Activated CD4-positive, alpha-beta memory T cell treated with anti-CD3 and anti-CD28 coated beads for 36 hours (primary cell): Measurements from ENCODE around the gene CCDC30. TPM values are rescaled to one million over a fixed set of nuclear protein-coding genes. Genes with fewer than 3 reads are reported as not detected.

Experiments
- CTCF ChIA-PET: fragments of 350-600 bp; sonication (Branson Sonifier 250); formaldehyde crosslinking; loops from one replicate; lab custom pipeline; 2021; ENCODE audit warnings: antibody characterized with exemption, inconsistent platforms; lab: Charles Lee
- POLR2A ChIA-PET: fragments of 350-600 bp; sonication (Branson Sonifier 250); formaldehyde crosslinking; loops from one replicate; lab custom pipeline; 2021; ENCODE audit warnings: antibody characterized with exemption; lab: Charles Lee
- DNase-seq: peaks from one replicate; pipeline ENCODE4 v3.0.0-alpha.2; 2020
- H3K27ac Mint-ChIP-seq: one replicate; pipeline ENCODE4 v1.8.0; 2021; ENCODE audit warnings: mixed read lengths
- H3K27me3 Mint-ChIP-seq: one replicate; pipeline ENCODE4 v1.8.0; 2021; ENCODE audit warnings: mixed read lengths
- H3K36me3 Mint-ChIP-seq: one replicate; pipeline ENCODE4 v1.8.0; 2021; ENCODE audit warnings: mixed read lengths
- H3K4me1 Mint-ChIP-seq: one replicate; pipeline ENCODE4 v1.8.0; 2021; ENCODE audit warnings: low read depth, mixed read lengths
- H3K4me3 Mint-ChIP-seq: one replicate; pipeline ENCODE4 v1.8.0; 2021; ENCODE audit warnings: mild to moderate bottlenecking, mixed read lengths
- H3K9me3 Mint-ChIP-seq: one replicate; pipeline ENCODE4 v1.8.0; 2021; ENCODE audit warnings: mixed read lengths
- intact Hi-C: fragments of 100-400 bp; cut with micrococcal nuclease; formaldehyde crosslinking; loops from one replicate; pipeline ENCODE4 v1.15.1; 2023
- total RNA-seq, 2 experiments: library from RNA; stranded (reverse); gene quantifications; one replicate each; pipeline ENCODE4 v1.2.3, GENCODE V29; 2021

Gene CCDC30
- total RNA-seq, 2 experiments from 2014 or later = 1.5 to 2.3 TPM

DNA sequence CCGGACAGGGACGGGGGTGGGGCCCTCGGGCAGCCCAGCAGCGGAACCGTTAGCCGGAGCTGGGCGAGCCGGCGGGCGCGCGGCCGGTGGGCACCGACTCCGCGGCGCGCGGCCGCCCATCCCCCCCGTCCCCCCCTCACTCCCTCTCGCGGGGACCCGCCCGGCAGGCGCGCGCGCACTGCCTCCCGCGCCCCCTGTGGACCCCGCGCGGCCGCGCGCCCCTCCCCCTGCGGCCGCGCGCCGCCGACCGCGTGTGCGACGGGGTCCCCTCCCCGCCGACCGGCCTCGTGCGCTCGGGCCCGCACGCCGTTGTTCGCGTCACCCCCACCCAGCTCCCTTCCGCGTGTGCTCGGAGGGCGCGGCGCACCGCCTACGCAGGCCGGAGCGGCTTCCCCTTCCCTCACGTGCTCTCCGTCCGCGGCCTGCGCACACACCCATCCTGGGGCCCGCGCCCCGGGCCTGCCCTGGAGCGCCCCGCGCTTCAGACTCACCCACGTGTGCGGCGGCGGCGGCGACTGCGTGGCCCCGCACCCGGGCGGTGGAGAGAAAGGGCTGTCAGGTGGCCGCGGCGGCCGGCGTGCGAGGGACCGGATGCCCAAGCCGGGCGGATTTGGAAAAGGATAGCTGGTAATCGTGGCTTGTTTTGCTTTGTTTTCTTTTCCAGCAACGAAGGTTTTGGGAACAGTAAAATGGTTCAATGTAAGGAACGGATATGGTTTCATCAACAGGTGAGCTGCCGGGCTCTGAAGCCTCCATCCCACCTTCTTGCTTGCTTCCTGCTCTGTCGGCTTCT lies 219.8 kb downstream of the CCDC30 start:
- peak; percentile 73 for DNase-seq
- no peaks in the 10 kb centered on the region for H3K9me3 Mint-ChIP-seq
- H3K36me3 Mint-ChIP-seq = peaks cover 43% of the 10 kb centered on the region
- H3K4me1 Mint-ChIP-seq = peaks cover 54% of the 10 kb centered on the region
- ChIA-PET CTCF (interaction anchor here (0.6 to 2.5 kb wide), 7 partner anchors 8 to 83 kb away, joined by 3 to 8 read pairs (median 5); partner anchors contain the start of gene PPIH), POLR2A (interaction anchor here (1.0 to 4.4 kb wide), 15 partner anchors 9 to 262 kb away, joined by 3 to 32 read pairs (median 5); partner anchors contain the start of genes C1orf50, P3H1 and PPIH)
- no peaks in the 10 kb centered on the region for H3K27me3 Mint-ChIP-seq
- intact Hi-C loops = loop anchor here (1.0 to 5.0 kb wide), 5 partner anchors 25 to 348 kb away; partner anchors contain the start of genes C1orf50, FOXJ3, P3H1 and PPIH
- peak overlapping the region; percentile 91 for H3K27ac Mint-ChIP-seq
- H3K4me3 Mint-ChIP-seq = peak overlapping the region; percentile 85

GRCh38 chr1:42684139-42684538 lies 221.1 kb downstream of the CCDC30 start:
- DNase-seq = peak; percentile 45
- peaks cover 66% of the 10 kb centered on the region for H3K4me1 Mint-ChIP-seq

GRCh38 chr1:42686418-42686817 lies 223.3 kb downstream of the CCDC30 start:
- ChIA-PET POLR2A (interaction anchor here (0.6 to 0.7 kb wide), 2 partner anchors 371 to 951 kb away, joined by 3 read pairs; no protein-coding TSS in a partner anchor), CTCF (no interaction called here)
- no peaks in the 10 kb centered on the region for H3K27me3 Mint-ChIP-seq
- peaks cover 71% of the 10 kb centered on the region for H3K4me1 Mint-ChIP-seq
- H3K36me3 Mint-ChIP-seq = peaks cover 50% of the 10 kb centered on the region
- no peaks in the 10 kb centered on the region for H3K9me3 Mint-ChIP-seq
- H3K4me3 Mint-ChIP-seq = peak overlapping the region; percentile 31
- H3K27ac Mint-ChIP-seq = no peak overlapping the region
- no peak for DNase-seq
- intact Hi-C loops = no loop called here

More at GRCh38 chr1:42684139-42684538, 221.1 kb downstream of the CCDC30 start:
- CTCF ChIA-PET = interaction anchor here (1.1 to 1.4 kb wide), 2 partner anchors 26 to 390 kb away, joined by 3 to 6 read pairs; partner anchors contain the start of gene PPIH
- POLR2A ChIA-PET = interaction anchor here (1.0 to 4.4 kb wide), 6 partner anchors 7 to 83 kb away, joined by 3 to 32 read pairs (median 25); partner anchors contain the start of genes C1orf50, P3H1 and PPIH
- Mint-ChIP-seq H3K4me3 (peak overlapping the region; percentile 85), H3K36me3 (peaks cover 45% of the 10 kb centered on the region), H3K9me3 (no peaks in the 10 kb centered on the region), H3K27ac (peak overlapping the region; percentile 91), H3K27me3 (no peaks in the 10 kb centered on the region)
- intact Hi-C loops = loop anchor here (5.0 kb wide), 1 partner anchor 238 kb away; no protein-coding TSS in a partner anchor

DNA sequence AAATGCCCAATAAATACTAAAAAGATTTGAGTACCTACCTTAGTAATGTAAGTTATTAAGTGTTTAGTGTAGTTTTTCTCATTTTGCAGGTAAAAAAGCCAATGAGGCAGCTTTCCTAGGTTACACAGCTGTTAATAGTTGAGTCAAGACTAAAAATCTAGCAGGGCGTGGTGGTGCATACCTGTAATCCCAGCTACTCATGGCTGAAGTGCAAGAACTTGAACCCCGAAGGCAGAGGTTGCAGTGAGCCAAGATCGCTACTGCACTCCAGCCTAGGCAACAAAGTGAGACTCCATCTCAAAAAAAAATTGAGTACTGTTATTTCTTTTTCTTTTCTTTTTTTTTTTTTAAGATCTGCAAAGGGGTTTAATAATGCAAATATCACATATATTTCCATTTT lies 226.8 kb downstream of the CCDC30 start:
- H3K9me3 Mint-ChIP-seq = no peaks in the 10 kb centered on the region
- no peak for DNase-seq
- peaks cover 54% of the 10 kb centered on the region for H3K36me3 Mint-ChIP-seq
- CTCF ChIA-PET = interaction anchor here (1.0 to 1.5 kb wide), 3 partner anchors 12 to 76 kb away, joined by 3 read pairs; partner anchors contain the start of genes C1orf50 and P3H1
- POLR2A ChIA-PET = interaction anchor here (4.0 kb wide), 1 partner anchor 7 kb away, joined by 26 read pairs; the partner anchor contains the start of gene YBX1
- H3K27me3 Mint-ChIP-seq = no peaks in the 10 kb centered on the region
- H3K27ac Mint-ChIP-seq = no peak overlapping the region
- H3K4me1 Mint-ChIP-seq = peaks cover 86% of the 10 kb centered on the region
- intact Hi-C loops = no loop called here
- H3K4me3 Mint-ChIP-seq = no peak overlapping the region

DNA sequence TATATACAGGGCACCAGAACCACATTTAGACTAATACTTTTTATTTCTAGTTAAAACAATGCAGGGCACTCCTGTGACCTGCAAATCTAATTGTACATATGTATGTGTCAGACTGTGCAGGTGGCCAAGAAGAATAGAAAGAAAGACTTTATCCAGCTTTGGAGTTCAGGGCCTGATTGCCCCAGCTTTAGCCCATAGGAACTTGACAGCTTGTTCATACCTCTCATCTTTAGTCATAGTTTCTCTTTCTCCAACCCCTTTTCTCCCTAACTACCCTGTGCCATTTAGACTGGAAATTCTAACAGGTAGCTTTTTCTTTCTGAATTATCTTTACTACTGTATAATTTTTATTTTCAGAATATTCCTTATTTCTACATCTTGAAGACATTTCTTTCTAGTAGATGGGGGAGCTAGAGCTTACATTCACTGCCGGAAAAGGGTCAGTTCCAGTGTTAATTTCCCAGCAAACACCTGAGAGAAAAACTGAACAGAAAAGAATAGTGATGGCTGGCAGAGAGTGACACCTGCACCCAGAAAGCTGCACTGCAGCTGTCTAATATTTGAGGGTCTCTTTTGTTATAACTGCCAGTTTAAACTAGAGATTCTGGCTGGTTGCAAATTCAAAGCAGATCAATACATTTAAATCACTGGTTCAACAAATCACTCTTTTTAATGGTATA lies 227.5 kb downstream of the CCDC30 start:
- POLR2A ChIA-PET = interaction anchor here (0.6 to 4.0 kb wide), 3 partner anchors 8 to 76 kb away, joined by 3 to 26 read pairs (median 3); partner anchors contain the start of genes P3H1 and YBX1
- intact Hi-C loops = no loop called here
- no peak overlapping the region for H3K4me3 Mint-ChIP-seq
- no peaks in the 10 kb centered on the region for H3K9me3 Mint-ChIP-seq
- peak overlapping the region; percentile 65 for H3K27ac Mint-ChIP-seq
- H3K4me1 Mint-ChIP-seq = peaks cover 84% of the 10 kb centered on the region
- peak; percentile 19 for DNase-seq
- peaks cover 55% of the 10 kb centered on the region for H3K36me3 Mint-ChIP-seq
- CTCF ChIA-PET = interaction anchor here (0.7 to 1.5 kb wide), 8 partner anchors 8 to 346 kb away, joined by 3 to 5 read pairs (median 3); partner anchors contain the start of genes C1orf50, P3H1 and YBX1
- H3K27me3 Mint-ChIP-seq = no peaks in the 10 kb centered on the region

DNA sequence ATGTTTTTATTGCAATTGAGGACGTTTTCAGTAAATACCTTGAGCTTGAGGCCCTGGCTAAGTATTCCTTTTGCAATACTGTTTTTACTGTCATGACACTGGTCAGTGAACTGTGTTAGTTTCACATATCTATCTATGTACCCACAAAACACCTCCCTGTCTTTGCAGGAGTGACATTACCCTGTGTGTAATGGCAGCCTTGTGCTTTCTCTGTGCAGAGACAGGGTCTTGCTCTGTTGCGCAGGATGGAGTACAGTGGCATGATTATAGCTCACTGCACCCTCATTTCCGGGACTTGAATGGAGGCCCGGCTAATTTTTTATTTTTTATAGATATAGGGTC lies 228.0 kb downstream of the CCDC30 start:
- Mint-ChIP-seq H3K4me3 (no peak overlapping the region), H3K27ac (peak overlapping the region; percentile 65), H3K27me3 (no peaks in the 10 kb centered on the region), H3K9me3 (no peaks in the 10 kb centered on the region), H3K4me1 (peaks cover 80% of the 10 kb centered on the region), H3K36me3 (peaks cover 56% of the 10 kb centered on the region)
- ChIA-PET POLR2A (interaction anchor here (0.6 to 4.0 kb wide), 3 partner anchors 9 to 75 kb away, joined by 3 to 26 read pairs (median 3); partner anchors contain the start of genes P3H1 and YBX1), CTCF (interaction anchor here (0.7 to 1.5 kb wide), 7 partner anchors 9 to 347 kb away, joined by 3 to 5 read pairs (median 3); partner anchors contain the start of gene YBX1)
- intact Hi-C loops = no loop called here
- DNase-seq = no peak

- H3K27me3 Mint-ChIP-seq = no peaks in the 10 kb centered on the region
- H3K27ac Mint-ChIP-seq = peak overlapping the region; percentile 60
- no peak for DNase-seq
- H3K36me3 Mint-ChIP-seq = peaks cover 60% of the 10 kb centered on the region
- POLR2A ChIA-PET = interaction anchor here (4.0 kb wide), 1 partner anchor 10 kb away, joined by 26 read pairs; the partner anchor contains the start of gene YBX1
- H3K9me3 Mint-ChIP-seq = no peaks in the 10 kb centered on the region
- intact Hi-C loops = no loop called here
- CTCF ChIA-PET = interaction anchor here (1.0 to 1.2 kb wide), 2 partner anchors 114 to 115 kb away, joined by 3 to 4 read pairs; no protein-coding TSS in a partner anchor
- peaks cover 68% of the 10 kb centered on the region for H3K4me1 Mint-ChIP-seq
- H3K4me3 Mint-ChIP-seq = no peak overlapping the region
Observed at GRCh38 chr1:42692461-42692860, 229.4 kb downstream of the CCDC30 start.

- Mint-ChIP-seq H3K4me1 (peaks cover 63% of the 10 kb centered on the region), H3K4me3 (no peak overlapping the region), H3K27ac (peak overlapping the region; percentile 60), H3K36me3 (peaks cover 60% of the 10 kb centered on the region), H3K9me3 (no peaks in the 10 kb centered on the region), H3K27me3 (no peaks in the 10 kb centered on the region)
- ChIA-PET CTCF (interaction anchor here (1.0 to 1.2 kb wide), 2 partner anchors 115 to 116 kb away, joined by 3 to 4 read pairs; no protein-coding TSS in a partner anchor), POLR2A (interaction anchor here (4.0 kb wide), 1 partner anchor 10 kb away, joined by 26 read pairs; the partner anchor contains the start of gene YBX1)
- no peak for DNase-seq
- intact Hi-C loops = no loop called here
Observed at GRCh38 chr1:42692911-42693310, 229.8 kb downstream of the CCDC30 start.

- no peaks in the 10 kb centered on the region for H3K9me3 Mint-ChIP-seq
- intact Hi-C loops = no loop called here
- H3K4me1 Mint-ChIP-seq = peaks cover 20% of the 10 kb centered on the region
- no peak overlapping the region for H3K4me3 Mint-ChIP-seq
- peaks cover 87% of the 10 kb centered on the region for H3K36me3 Mint-ChIP-seq
- H3K27ac Mint-ChIP-seq = peak overlapping the region; percentile 43
- POLR2A ChIA-PET = interaction anchor here (0.8 kb wide), 1 partner anchor 16 kb away, joined by 3 read pairs; the partner anchor contains the start of gene YBX1
- no peak for DNase-seq
- CTCF ChIA-PET = interaction anchor here (1.0 kb wide), 1 partner anchor 13 kb away, joined by 3 read pairs; no protein-coding TSS in a partner anchor
- no peaks in the 10 kb centered on the region for H3K27me3 Mint-ChIP-seq
Observed at GRCh38 chr1:42698081-42698813, 235.2 kb downstream of the CCDC30 start.

DNA sequence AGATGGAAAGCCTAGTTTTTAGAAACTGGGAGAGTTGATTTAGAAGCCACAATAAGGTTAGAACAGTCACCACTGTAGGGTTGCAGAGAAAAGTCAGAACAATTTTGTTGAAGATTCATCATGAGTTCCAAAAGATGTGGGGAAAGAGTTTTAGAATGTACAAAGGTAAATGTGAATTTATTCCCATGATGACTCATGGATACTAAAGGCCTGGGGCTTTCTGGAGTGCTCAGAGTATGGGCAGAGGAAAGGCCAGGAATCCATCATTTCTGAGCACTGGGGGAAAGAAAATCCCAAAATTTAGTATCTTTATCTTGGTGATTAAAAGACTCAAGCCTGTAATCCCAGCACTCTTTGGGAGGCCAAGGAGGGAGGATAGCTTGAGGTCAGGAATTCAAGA lies 236.9 kb downstream of the CCDC30 start:
- CTCF ChIA-PET = no interaction called here
- Mint-ChIP-seq H3K4me3 (no peak overlapping the region), H3K27ac (peak overlapping the region; percentile 14), H3K9me3 (no peaks in the 10 kb centered on the region), H3K36me3 (peaks cover 92% of the 10 kb centered on the region), H3K4me1 (peaks cover 10% of the 10 kb centered on the region), H3K27me3 (no peaks in the 10 kb centered on the region)
- DNase-seq = no peak
- POLR2A ChIA-PET = no interaction called here
- intact Hi-C loops = no loop called here
